Pons (tissue), 1 donor: ENCODE results near the gene RABL6.
A peak's percentile ranks its signal among the peaks of the same experiment; 100 is the strongest.

Experiments
- DNase-seq: peaks from one replicate; pipeline ENCODE4 v3.0.0-alpha.2; 2016; ENCODE audit warnings: low spot score

The RABL6 gene

GRCh38 chr9:136847088-136847825 is 39.5 kb downstream of the RABL6 start:
- DNase-seq = no peak

DNA sequence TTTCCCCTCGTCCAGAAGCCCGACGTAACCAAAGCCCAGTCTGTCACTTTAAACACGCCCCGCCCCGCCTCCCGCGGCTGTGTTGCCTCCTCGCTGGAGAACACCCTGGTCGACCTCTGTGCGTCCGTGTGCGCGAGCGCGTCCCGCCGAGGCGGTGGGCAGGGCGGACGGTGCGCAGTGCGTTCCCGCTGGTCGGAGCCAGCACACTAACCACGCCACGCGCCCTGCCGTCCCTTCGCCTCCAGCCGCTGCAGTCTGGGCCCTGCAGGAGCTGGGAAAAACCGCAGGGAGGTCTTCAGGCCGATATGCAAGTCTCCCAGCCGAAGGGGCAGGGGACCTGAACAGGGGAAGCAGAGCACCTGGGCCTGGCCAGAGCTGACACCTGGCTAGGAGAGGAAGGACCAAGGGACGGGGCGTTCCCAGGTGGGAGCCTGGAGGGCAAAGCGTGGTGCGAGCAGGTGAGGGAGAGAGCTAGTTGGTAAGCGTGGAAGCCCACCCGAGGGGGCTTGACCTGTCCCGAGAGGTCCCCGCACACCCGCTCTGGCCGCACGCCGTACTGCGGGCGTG is 40.2 kb downstream of the RABL6 start:
- DNase-seq = no peak

- no peak for DNase-seq
These were observed 40.8 kb downstream of the RABL6 start for GRCh38 chr9:136848393-136849037.

DNA sequence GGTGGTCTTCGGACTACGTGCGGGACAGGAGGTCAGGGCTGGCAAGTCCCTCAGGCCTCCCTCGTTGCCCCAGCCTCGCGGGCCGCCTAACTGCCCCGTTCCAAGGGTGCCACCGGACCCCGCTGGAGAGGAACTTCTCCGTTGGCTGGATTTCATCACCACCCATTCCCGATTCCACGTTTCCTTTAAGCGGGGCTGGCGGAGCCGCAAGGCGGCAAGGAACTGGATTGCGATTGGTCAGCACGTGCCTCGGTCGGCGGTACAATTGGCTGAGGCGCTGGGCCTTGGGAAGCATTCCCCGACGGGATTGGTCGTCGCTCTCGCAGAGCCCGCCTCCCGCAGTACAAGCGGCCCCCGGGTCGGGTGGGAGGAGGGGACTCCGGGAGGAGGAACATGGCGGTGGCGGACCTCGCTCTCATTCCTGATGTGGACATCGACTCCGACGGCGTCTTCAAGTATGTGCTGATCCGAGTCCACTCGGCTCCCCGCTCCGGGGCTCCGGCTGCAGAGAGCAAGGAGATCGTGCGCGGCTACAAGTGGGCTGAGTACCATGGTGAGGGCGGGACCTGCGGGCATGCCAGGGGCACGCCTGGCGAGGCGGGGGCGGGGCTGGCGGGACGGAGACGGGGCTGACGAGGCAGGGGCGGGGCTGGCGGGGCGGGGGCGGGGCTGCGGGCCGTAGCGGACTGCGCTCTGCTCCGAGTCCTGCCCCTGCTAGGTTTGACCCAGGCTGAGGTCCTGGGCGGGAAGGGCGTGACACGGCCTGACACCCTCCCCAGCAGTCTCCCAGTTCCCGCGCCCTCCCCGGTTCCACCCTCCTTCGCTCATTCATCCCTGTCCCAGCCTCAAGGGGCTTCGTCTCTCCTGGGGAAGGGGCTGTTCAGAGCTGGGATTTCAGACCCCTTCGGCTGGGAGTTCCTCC is 41.6 kb downstream of the RABL6 start, which contains the start of gene PHPT1:
PHPT1 (plus strand) TSS at position 372 of the 922 bp plus-strand sequence; CDS start at position 394, 22 bp downstream.
- DNase-seq = peak; percentile 98

DNA sequence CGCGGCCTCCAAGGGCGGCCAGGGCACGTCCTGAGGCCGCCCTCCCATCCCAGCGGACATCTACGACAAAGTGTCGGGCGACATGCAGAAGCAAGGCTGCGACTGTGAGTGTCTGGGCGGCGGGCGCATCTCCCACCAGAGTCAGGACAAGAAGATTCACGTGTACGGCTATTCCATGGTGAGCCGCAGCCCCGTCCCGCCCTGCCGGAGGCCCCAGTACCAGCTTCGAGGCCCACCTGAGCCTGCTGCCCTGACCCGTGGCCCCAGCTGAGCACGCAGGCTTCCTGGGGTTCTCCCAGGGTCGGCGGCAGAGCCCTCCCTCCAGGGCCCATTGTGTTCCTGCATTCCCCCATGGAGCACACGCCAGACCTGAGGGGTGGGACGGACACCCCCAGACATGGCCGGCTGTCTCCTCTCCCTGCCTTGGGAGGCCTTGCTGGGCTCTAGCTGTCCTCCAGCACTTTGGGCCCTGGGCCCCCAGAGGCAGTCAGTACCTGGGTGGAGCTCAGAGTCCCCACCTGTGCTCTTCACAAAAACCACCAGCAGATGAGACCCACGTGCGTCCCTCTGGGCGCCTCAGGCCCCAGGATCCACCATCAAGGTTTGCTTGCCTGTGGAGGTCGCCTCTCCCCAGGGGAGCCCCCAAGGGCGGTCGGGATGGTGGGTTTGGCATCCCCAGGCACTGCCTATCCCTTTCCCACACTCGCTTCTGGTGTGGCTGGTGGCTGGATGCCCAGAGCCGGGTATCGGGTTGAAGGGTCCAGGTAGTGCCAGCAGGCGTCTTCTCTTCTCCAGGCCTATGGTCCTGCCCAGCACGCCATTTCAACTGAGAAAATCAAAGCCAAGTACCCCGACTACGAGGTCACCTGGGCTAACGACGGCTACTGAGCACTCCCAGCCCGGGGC is 42.5 kb downstream of the RABL6 start:
- no peak for DNase-seq

- no peak for DNase-seq
These were observed 43.4 kb downstream of the RABL6 start for GRCh38 chr9:136850866-136851775.

- DNase-seq = no peak
These were observed 44.4 kb downstream of the RABL6 start, which contains the start of gene MAMDC4 for GRCh38 chr9:136851941-136852663. TSS of gene MAMDC4 (plus strand) at chr9:136852346. CDS start at chr9:136852417, 71 bp downstream.

DNA sequence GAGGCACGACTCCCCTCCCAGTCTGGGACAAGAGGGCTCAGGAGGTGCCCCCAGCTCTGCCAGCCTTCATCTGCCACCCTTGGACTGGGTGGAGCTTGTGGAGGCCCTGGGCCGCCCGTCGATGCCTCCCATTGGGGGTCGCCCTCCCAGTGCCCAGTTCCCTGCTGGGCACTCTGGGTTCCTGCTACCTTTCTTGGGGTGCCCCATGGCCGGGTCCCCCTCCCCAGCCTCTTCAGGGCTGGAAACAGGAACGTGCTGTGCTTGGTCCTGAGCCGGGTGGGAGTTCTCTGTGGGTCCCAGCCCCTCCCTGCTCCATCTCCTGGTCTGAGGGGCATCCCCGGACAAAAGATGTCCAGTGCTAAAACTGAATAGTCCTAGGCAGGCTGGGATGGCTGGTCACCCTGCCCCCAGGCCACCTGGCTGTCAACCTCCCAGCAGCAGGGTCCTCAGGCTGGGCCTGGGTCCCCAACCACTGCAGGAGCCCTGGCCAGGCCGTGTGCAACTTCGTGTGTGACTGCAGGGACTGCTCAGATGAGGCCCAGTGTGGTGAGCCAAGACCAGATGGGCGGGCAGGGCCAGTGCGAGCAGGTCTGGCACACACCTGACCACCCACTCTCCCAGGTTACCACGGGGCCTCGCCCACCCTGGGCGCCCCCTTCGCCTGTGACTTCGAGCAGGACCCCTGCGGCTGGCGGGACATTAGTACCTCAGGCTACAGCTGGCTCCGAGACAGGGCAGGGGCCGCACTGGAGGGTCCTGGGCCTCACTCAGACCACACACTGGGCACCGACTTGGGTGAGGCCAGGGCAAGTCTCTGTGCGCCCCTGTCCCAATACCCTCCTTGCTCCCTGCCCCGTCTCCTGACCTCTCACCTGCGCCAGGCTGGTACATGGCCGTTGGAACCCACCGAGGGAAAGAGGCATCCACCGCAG is 45.2 kb downstream of the RABL6 start:
- DNase-seq = no peak

GRCh38 chr9:136853596-136854112 is 45.9 kb downstream of the RABL6 start:
- DNase-seq = no peak

GRCh38 chr9:136854113-136854841 is 46.5 kb downstream of the RABL6 start:
- no peak for DNase-seq

GRCh38 chr9:136854842-136855460 is 47.2 kb downstream of the RABL6 start:
- DNase-seq = no peak

GRCh38 chr9:136855461-136856078 is 47.8 kb downstream of the RABL6 start:
- DNase-seq = no peak

GRCh38 chr9:136856079-136856476 is 48.3 kb downstream of the RABL6 start:
- DNase-seq = no peak

GRCh38 chr9:136856541-136857141 is 48.9 kb downstream of the RABL6 start:
- DNase-seq = no peak

- DNase-seq = no peak
These were observed 49.4 kb downstream of the RABL6 start for GRCh38 chr9:136857166-136857565.
